ENCODE measurements around the gene AP2S1.

The AP2S1 gene

DNA sequence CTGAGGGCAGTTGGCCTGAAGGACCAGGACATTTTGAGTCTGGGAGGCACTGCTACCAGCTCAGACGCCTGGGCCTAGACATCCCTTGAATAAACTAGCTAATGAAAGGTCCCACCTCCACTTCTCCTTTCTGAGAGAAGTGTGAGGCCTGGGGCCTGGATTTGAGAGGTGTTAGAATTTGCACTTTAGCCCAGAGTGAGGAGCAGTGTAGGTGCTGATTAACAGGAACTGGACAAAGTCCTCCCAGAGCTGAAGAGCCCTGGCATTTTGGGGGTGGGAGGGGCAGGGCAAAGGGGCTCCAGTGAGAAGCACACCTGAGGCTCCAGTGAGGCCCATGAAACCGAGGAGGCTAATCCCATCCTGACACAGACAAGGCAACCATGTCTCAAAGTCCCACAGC, 47.1 kb downstream of the AP2S1 start:
- no peak for DNase-seq (ENCODE audit: low read depth)
- TF ChIP-seq, protein P1, sequence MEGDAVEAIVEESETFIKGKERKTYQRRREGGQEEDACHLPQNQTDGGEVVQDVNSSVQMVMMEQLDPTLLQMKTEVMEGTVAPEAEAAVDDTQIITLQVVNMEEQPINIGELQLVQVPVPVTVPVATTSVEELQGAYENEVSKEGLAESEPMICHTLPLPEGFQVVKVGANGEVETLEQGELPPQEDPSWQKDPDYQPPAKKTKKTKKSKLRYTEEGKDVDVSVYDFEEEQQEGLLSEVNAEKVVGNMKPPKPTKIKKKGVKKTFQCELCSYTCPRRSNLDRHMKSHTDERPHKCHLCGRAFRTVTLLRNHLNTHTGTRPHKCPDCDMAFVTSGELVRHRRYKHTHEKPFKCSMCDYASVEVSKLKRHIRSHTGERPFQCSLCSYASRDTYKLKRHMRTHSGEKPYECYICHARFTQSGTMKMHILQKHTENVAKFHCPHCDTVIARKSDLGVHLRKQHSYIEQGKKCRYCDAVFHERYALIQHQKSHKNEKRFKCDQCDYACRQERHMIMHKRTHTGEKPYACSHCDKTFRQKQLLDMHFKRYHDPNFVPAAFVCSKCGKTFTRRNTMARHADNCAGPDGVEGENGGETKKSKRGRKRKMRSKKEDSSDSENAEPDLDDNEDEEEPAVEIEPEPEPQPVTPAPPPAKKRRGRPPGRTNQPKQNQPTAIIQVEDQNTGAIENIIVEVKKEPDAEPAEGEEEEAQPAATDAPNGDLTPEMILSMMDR (IDR thresholded peaks at IDR 0.05; ENCODE audit: control insufficient read depth, insufficient read depth, low read depth, low read length, missing control alignments), result no peak
- H3K4me3 ChIP-seq (ENCODE audit: control insufficient read depth, low read depth, low read length), result no peak overlapping the region

- no peak for DNase-seq (ENCODE audit: low read depth)
- no peak overlapping the region for H3K4me3 ChIP-seq (ENCODE audit: control insufficient read depth, low read depth, low read length)
- TF ChIP-seq, protein P1 (IDR thresholded peaks at IDR 0.05; ENCODE audit: control insufficient read depth, insufficient read depth, low read depth, low read length, missing control alignments), result no peak
These were observed 48.5 kb downstream of the AP2S1 start for GRCh38 chr19:46802152-46802551.

DNA sequence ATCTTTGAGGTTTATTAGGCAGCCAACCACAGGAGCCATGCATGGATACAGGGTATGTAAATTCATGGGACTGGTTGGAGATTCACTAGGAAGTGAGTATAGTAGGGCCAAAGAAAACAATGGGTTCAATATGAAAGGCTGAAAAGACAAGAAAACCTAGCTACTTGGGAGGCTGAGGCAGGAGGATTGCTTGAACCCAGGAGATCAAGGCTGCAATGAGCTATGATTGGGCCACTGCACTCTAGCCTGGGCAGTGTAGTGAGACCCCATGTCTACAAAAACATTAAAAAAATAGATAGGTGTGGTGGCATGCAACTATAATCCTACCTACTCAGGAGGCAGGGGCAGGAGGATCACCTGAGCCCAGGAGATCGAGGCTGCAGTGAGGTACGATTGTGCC, 51.9 kb downstream of the AP2S1 start:
- DNase-seq (ENCODE audit: low read depth), result no peak
- TF ChIP-seq, protein P1 (IDR thresholded peaks at IDR 0.05; ENCODE audit: control insufficient read depth, insufficient read depth, low read depth, low read length, missing control alignments), result no peak
- no peak overlapping the region for H3K4me3 ChIP-seq (ENCODE audit: control insufficient read depth, low read depth, low read length)

DNA sequence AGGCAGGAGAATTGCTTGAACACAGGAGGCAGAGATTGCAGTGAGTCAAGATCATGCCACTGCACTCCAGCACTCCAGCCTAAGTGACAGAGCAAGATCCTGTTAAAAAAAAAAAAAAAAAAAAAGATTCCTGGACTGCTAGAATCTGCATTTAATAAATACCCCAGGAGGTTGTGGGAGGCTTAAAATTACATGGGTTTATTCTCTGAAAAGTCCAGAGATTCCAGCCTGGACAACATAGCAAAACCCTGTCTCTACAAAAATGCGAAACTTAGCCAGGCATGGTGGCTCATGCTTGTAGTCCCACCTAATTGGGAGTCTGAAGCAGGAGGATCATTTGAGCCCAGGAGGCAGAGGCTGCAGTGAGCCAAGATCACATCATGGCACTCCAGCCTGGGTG, 52.8 kb downstream of the AP2S1 start:
- TF ChIP-seq, protein P1 (IDR thresholded peaks at IDR 0.05; ENCODE audit: control insufficient read depth, insufficient read depth, low read depth, low read length, missing control alignments), result no peak
- DNase-seq (ENCODE audit: low read depth), result no peak
- H3K4me3 ChIP-seq (ENCODE audit: control insufficient read depth, low read depth, low read length), result no peak overlapping the region

DNA sequence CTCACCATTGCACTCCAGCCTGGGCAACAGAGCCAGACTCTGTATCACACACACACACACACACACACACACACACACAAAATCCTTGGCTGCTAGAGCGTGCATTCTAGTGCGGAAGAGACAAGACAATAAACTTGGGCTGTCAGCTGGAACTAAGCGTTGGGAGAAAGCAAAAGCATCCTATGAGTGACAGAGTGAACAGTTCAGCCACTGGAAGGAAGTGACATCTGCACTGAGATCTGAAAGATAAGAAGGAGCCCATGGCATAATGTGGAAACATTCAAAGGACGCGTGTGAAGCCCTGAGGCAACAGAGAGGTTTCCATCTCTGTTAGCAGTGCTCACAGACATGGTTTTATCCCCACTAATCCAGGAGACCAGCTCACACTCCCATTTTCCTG, 58.7 kb downstream of the AP2S1 start:
- no peak overlapping the region for H3K4me3 ChIP-seq (ENCODE audit: control insufficient read depth, low read depth, low read length)
- TF ChIP-seq, protein P1 (IDR thresholded peaks at IDR 0.05; ENCODE audit: control insufficient read depth, insufficient read depth, low read depth, low read length, missing control alignments), result no peak
- DNase-seq (ENCODE audit: low read depth), result no peak

- H3K4me3 ChIP-seq (ENCODE audit: control insufficient read depth, low read depth, low read length), result no peak overlapping the region
- DNase-seq (ENCODE audit: low read depth), result no peak
- TF ChIP-seq, protein P1 (IDR thresholded peaks at IDR 0.05; ENCODE audit: control insufficient read depth, insufficient read depth, low read depth, low read length, missing control alignments), result no peak
These were observed 61.3 kb downstream of the AP2S1 start for GRCh38 chr19:46789371-46789770.

DNA sequence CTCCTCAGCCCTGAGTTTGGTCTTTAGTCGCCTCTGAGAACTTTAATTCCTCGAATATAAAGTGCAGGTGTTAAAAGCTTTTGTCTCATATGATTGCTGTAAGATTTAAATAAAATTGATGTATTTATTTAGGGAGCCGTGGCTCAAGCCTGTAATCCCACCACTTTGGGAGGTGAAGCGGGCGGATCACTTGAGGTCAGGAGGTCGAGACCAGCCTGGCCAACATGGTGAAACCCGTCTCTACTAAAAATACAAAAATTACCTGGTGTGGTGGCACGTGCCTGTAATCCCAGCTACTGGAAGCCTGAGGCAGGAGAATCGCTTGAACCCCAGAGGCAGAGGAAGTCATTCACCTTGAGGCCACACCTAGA, 61.7 kb downstream of the AP2S1 start:
- TF ChIP-seq, protein P1 (IDR thresholded peaks at IDR 0.05; ENCODE audit: control insufficient read depth, insufficient read depth, low read depth, low read length, missing control alignments), result no peak
- DNase-seq (ENCODE audit: low read depth), result no peak
- H3K4me3 ChIP-seq (ENCODE audit: control insufficient read depth, low read depth, low read length), result no peak overlapping the region

All from AG09309 (cell line).